Neural cell (in vitro differentiated cells): ENCODE measurements around the gene TUBB1. TPM values are rescaled to one million over a fixed set of nuclear protein-coding genes. Genes with fewer than 3 reads are reported as not detected.

ENCODE experiments used
- H2AFZ ChIP-seq: fragments of 200-600, 300-800 bp; sonication (generic), shearing (Covaris generic); 2 replicates; pipeline ENCODE4 v1.6.0; 2014; ENCODE audit warnings: low read depth, mild to moderate bottlenecking, antibody characterized with exemption, low read length, moderate library complexity
- H3F3A ChIP-seq: fragments of 200-600 bp; shearing (Covaris generic); 2 replicates; pipeline ENCODE4 v1.6.1; 2016; ENCODE audit warnings: mild to moderate bottlenecking, moderate library complexity, mixed read lengths, antibody characterized with exemption, low read length; ENCODE audit not compliant: insufficient read depth, poor library complexity, severe bottlenecking
- H3K27ac ChIP-seq: fragments of 200-600, 300-800 bp; sonication (generic), shearing (Covaris generic); 2 replicates; pipeline ENCODE4 v1.5.1; 2014; ENCODE audit warnings: mild to moderate bottlenecking, low read length, moderate library complexity
- H3K27me3 ChIP-seq: fragments of 300-800, 200-600 bp; sonication (generic), shearing (Covaris generic); 2 replicates; pipeline ENCODE4 v1.6.0; 2014; ENCODE audit warnings: mild to moderate bottlenecking, low read depth, low read length, moderate library complexity; ENCODE audit not compliant: insufficient read depth
- H3K36me3 ChIP-seq: fragments of 300-800, 200-600 bp; sonication (generic), shearing (Covaris generic); 2 replicates; pipeline ENCODE4 v1.5.1; 2014; ENCODE audit warnings: mild to moderate bottlenecking, antibody characterized with exemption, low read length, moderate library complexity; ENCODE audit not compliant: insufficient read depth
- H3K4me2 ChIP-seq: fragments of 300-800, 200-600 bp; sonication (generic), shearing (Covaris generic); 2 replicates; pipeline ENCODE4 v1.6.0; 2014; ENCODE audit warnings: mild to moderate bottlenecking, low read length
- H3K4me3 ChIP-seq: fragments of 300-800, 200-600 bp; sonication (generic), shearing (Covaris generic); 2 replicates; pipeline ENCODE4 v1.5.1; 2014; ENCODE audit warnings: mild to moderate bottlenecking, low read length, moderate library complexity
- H3K79me2 ChIP-seq: fragments of 200-600 bp; shearing (Covaris generic); replicated peaks from 2 replicates; pipeline ENCODE4 v1.6.0; 2014; ENCODE audit warnings: mild to moderate bottlenecking, low read length, moderate library complexity; ENCODE audit not compliant: insufficient read depth
- H3K9ac ChIP-seq: fragments of 300-800, 200-600 bp; sonication (generic), shearing (Covaris generic); 2 replicates; pipeline ENCODE4 v1.6.1; 2016; ENCODE audit warnings: mild to moderate bottlenecking, low read length, mixed read lengths
- H3K9me2 ChIP-seq: fragments of 200-600 bp; shearing (Covaris generic); 2 replicates; pipeline ENCODE4 v1.6.1; 2016; ENCODE audit warnings: mild to moderate bottlenecking, low read length, mixed read lengths; ENCODE audit not compliant: insufficient read depth
- H3K9me3 ChIP-seq: fragments of 200-600, 300-800 bp; sonication (generic), shearing (Covaris generic); 2 replicates; pipeline ENCODE4 v1.6.1; 2016; ENCODE audit warnings: mild to moderate bottlenecking, mixed run types, low read length, moderate library complexity, mixed read lengths
- H4K20me1 ChIP-seq: fragments of 200-600 bp; shearing (Covaris generic); 2 replicates; pipeline ENCODE4 v1.6.1; 2016; ENCODE audit warnings: mild to moderate bottlenecking, mixed run types; ENCODE audit not compliant: insufficient read depth
- CTCF ChIP-seq: fragments of 450-650 bp; IDR thresholded peaks from 2 replicates; pipeline ENCODE4 v1.5.1; 2014; ENCODE audit warnings: antibody characterized with exemption, mild to moderate bottlenecking, moderate library complexity; ENCODE audit not compliant: poor library complexity, severe bottlenecking
- EP300 ChIP-seq: fragments of 450-650 bp; conservative IDR thresholded peaks from 2 replicates; pipeline ENCODE4 v1.6.1; 2014; ENCODE audit warnings: antibody characterized with exemption, mild to moderate bottlenecking, moderate library complexity; ENCODE audit not compliant: poor library complexity, severe bottlenecking
- EZH2 ChIP-seq: fragments of 200-600, 300-800 bp; shearing (Covaris generic), sonication (generic); IDR thresholded peaks from 2 replicates; pipeline ENCODE4 v1.6.1; 2014; ENCODE audit warnings: antibody characterized with exemption, low read length, borderline replicate concordance, mild to moderate bottlenecking; ENCODE audit not compliant: insufficient read depth, poor library complexity, severe bottlenecking
- MXI1 ChIP-seq: fragments of 450-650 bp; conservative IDR thresholded peaks from 2 replicates; pipeline ENCODE4 v1.6.1; 2014; ENCODE audit warnings: antibody characterized with exemption, mild to moderate bottlenecking; ENCODE audit not compliant: poor library complexity, severe bottlenecking
- POLR2AphosphoS5 ChIP-seq: IDR thresholded peaks from 2 replicates; pipeline ENCODE4 v1.6.1; 2012
- RAD21 ChIP-seq: fragments of 450-650 bp; conservative IDR thresholded peaks from 2 replicates; pipeline ENCODE4 v1.6.1; 2014; ENCODE audit warnings: antibody characterized with exemption, mild to moderate bottlenecking, moderate library complexity
- REST ChIP-seq: IDR thresholded peaks from 2 replicates; pipeline ENCODE4 v1.6.1; 2012; ENCODE audit warnings: borderline replicate concordance
- SMC3 ChIP-seq: fragments of 450-650 bp; conservative IDR thresholded peaks from 2 replicates; pipeline ENCODE4 v1.6.1; 2014; ENCODE audit warnings: antibody characterized with exemption, mild to moderate bottlenecking, moderate library complexity; ENCODE audit not compliant: poor library complexity
- TAF1 ChIP-seq: IDR thresholded peaks from 2 replicates; pipeline ENCODE4 v1.6.1; 2012; ENCODE audit warnings: low read depth
- polyA plus RNA-seq: library from polyadenylated mRNA; depleted of rRNA; stranded (reverse); fragments of >200 nt; gene quantifications from 2 replicates; pipeline ENCODE4 v1.2.3, GENCODE V29; 2014

TUBB1 gene
- polyA plus RNA-seq, 1 donor from 2014 or later = not detected

- H3K79me2 ChIP-seq = no peaks in the 10 kb centered on the region
- H3K27me3 ChIP-seq = no peaks in the 10 kb centered on the region
- no peak overlapping the region for H3K27ac ChIP-seq
- H3K9me2 ChIP-seq = no peaks in the 10 kb centered on the region
- no peaks in the 10 kb centered on the region for H3F3A ChIP-seq
- H3K9ac ChIP-seq = no peak overlapping the region
- H3K4me2 ChIP-seq = no peak overlapping the region
- no peaks in the 10 kb centered on the region for H3K9me3 ChIP-seq
- no peaks in the 10 kb centered on the region for H4K20me1 ChIP-seq
- no peak overlapping the region for H2AFZ ChIP-seq
- TF ChIP-seq POLR2AphosphoS5 = no peak
- no peak for TF ChIP-seq RAD21
- no peak for TF ChIP-seq TAF1
- no peak for TF ChIP-seq EP300
- TF ChIP-seq EZH2 = no peak
- no peak for TF ChIP-seq MXI1
- TF ChIP-seq REST = no peak
- TF ChIP-seq SMC3 = no peak
- no peak for TF ChIP-seq CTCF
- no peaks in the 10 kb centered on the region for H3K36me3 ChIP-seq
- no peak overlapping the region for H3K4me3 ChIP-seq
These were observed 32.5 kb downstream of the TUBB1 start for GRCh38 chr20:59051666-59052185.

GRCh38 chr20:59055302-59055701 is 36.1 kb downstream of the TUBB1 start:
- Histone ChIP-seq H3K79me2 (no peaks in the 10 kb centered on the region), H3K36me3 (no peaks in the 10 kb centered on the region), H4K20me1 (no peaks in the 10 kb centered on the region), H3K27ac (no peak overlapping the region), H3K4me3 (no peak overlapping the region), H3F3A (no peaks in the 10 kb centered on the region), H3K27me3 (no peaks in the 10 kb centered on the region), H3K9ac (no peak overlapping the region), H3K9me3 (no peaks in the 10 kb centered on the region), H3K4me2 (no peak overlapping the region), H2AFZ (no peak overlapping the region), H3K9me2 (no peaks in the 10 kb centered on the region)
- no peak for TF ChIP-seq EP300
- TF ChIP-seq CTCF = peak; percentile 24
- no peak for TF ChIP-seq POLR2AphosphoS5
- TF ChIP-seq MXI1 = no peak
- TF ChIP-seq TAF1 = no peak
- no peak for TF ChIP-seq SMC3
